ENCODE data around the gene METAP2.

GRCh38 chr12:95474660-95474958, 657 bp downstream of the METAP2 start:
- no peak for TF ChIP-seq CTCF (IDR thresholded peaks at IDR 0.05)
- TF ChIP-seq POLR2A (IDR thresholded peaks at IDR 0.05), result no peak
